ENCODE data around the gene TMEM161B.

Gene TMEM161B

GRCh38 chr5:88172847-88173758 is 95.5 kb downstream of the TMEM161B start:
- TF ChIP-seq GATA2 (IDR thresholded peaks at IDR 0.05; ENCODE audit: low read depth, low read length) (no peak), GATA3 (IDR thresholded peaks at IDR 0.05; ENCODE audit: low read depth, low read length) (no peak)

DNA sequence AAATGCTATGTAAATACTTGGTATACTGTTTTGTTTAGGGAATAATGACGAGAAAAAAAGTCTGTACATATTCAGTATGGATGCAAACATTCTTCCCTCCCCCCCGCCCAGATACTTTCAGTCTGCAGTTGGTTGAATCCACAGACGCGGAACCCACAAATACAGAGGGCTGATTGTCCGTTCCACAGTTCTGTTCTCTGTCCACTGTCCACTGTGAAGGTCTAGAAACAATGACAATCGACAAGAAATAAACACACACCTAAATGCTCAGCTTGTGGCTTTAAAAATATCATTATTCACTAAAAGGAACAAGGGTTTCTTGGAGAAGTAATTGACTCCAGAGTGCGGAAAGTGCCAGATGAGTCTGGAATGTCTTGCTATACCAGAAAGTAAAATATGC is 109.1 kb downstream of the TMEM161B start:
- TF ChIP-seq GATA2 (IDR thresholded peaks at IDR 0.05; ENCODE audit: low read depth, low read length) (no peak), GATA3 (IDR thresholded peaks at IDR 0.05; ENCODE audit: low read depth, low read length) (no peak)

DNA sequence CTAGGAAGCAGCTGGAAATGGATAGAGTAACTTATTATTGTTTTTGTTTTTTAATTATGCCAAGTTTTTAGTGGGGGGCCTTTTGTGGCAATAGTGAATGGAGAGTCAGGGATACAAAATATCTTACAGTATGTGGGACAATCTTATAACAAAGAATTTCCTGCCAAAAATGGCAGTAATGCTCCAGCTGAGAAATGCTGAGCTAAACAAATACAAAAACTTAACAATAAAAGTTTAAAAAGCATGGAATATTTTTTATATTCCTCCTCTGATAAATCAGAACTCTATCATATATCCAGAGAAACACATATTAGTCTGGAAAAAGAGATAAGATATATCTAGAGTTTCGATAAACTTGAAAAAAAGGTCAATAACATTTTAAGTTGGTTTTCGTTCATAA is 110.6 kb downstream of the TMEM161B start:
- TF ChIP-seq GATA2 (IDR thresholded peaks at IDR 0.05; ENCODE audit: low read depth, low read length) (no peak), GATA3 (IDR thresholded peaks at IDR 0.05; ENCODE audit: low read depth, low read length) (no peak)

GRCh38 chr5:88154891-88155290 is 113.8 kb downstream of the TMEM161B start:
- no peak for TF ChIP-seq GATA2 (IDR thresholded peaks at IDR 0.05; ENCODE audit: low read depth, low read length)
- TF ChIP-seq GATA3 (IDR thresholded peaks at IDR 0.05; ENCODE audit: low read depth, low read length): no peak

- TF ChIP-seq GATA3 (IDR thresholded peaks at IDR 0.05; ENCODE audit: low read depth, low read length) (no peak), GATA2 (IDR thresholded peaks at IDR 0.05; ENCODE audit: low read depth, low read length) (no peak)
Observed at GRCh38 chr5:88150747-88151146, 117.9 kb downstream of the TMEM161B start.

GRCh38 chr5:88145611-88146467 is 122.8 kb downstream of the TMEM161B start:
- no peak for TF ChIP-seq GATA3 (IDR thresholded peaks at IDR 0.05; ENCODE audit: low read depth, low read length)
- TF ChIP-seq GATA2 (IDR thresholded peaks at IDR 0.05; ENCODE audit: low read depth, low read length): no peak

GRCh38 chr5:88145221-88145610 is 123.4 kb downstream of the TMEM161B start:
- no peak for TF ChIP-seq GATA2 (IDR thresholded peaks at IDR 0.05; ENCODE audit: low read depth, low read length)
- no peak for TF ChIP-seq GATA3 (IDR thresholded peaks at IDR 0.05; ENCODE audit: low read depth, low read length)

Measured in SH-SY5Y (cell line).